ENCODE measurements around the gene FBXO4. TPM values are rescaled to one million over a fixed set of nuclear protein-coding genes. Genes with fewer than 3 reads are reported as not detected.
A peak's percentile ranks its signal among the peaks of the same experiment; 100 is the strongest.

The FBXO4 gene, protein sequence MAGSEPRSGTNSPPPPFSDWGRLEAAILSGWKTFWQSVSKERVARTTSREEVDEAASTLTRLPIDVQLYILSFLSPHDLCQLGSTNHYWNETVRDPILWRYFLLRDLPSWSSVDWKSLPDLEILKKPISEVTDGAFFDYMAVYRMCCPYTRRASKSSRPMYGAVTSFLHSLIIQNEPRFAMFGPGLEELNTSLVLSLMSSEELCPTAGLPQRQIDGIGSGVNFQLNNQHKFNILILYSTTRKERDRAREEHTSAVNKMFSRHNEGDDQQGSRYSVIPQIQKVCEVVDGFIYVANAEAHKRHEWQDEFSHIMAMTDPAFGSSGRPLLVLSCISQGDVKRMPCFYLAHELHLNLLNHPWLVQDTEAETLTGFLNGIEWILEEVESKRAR
- total RNA-seq (2021; ENCODE audit: unreplicated experiment) (9.0 TPM), Bru-seq, nascent RNA (percentile 72 among the genes with signal in this experiment), BruChase-seq, experiment 1, labeled RNA remaining after a 6-hour chase (percentile 68 among the genes with signal in this experiment), BruChase-seq, experiment 2, labeled RNA remaining after a 2-hour chase (percentile 67 among the genes with signal in this experiment)
- 2.5 and 3.9 TPM in 2 replicates for polyA plus RNA-seq (2012)
- long read RNA-seq, transcript FBXO4-201 (7 exons, 1,682 nt) = major isoform, 7 of 16 reads
- long read RNA-seq, partial matches to known transcripts = 5 of 16 reads
- long read RNA-seq, other reads (novel, unspliced or antisense) = 4 of 16 reads

DNA sequence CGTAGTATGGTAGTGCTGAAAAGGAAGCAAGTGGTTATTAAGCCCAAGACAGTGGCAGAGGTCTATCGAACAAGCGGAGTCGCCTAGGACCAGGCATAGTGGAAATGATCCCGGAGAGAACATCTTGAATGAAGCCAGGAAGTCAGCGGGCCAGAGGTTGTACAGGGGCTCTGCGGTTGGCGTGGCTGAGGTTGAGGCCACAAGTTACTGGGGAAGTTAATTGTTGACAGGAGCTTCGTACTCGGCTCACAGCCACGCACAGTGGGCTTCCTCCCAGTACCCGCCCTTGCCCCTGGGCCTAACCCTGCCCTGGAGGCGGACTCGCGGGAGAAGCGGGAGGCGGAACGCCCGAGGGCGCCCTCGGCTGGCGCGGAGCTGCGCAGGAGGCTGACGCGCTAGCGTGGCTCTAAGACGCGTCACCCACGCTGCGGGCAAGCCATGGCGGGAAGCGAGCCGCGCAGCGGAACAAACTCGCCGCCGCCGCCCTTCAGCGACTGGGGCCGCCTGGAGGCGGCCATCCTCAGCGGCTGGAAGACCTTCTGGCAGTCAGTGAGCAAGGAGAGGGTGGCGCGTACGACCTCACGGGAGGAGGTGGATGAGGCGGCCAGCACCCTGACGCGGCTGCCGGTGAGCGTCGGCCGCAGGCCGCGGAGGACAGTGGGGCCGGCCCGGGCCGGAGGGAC lies at the start of gene FBXO4:
FBXO4 (plus strand) TSS at position 410 of the 683 bp plus-strand sequence; CDS start at position 439, 29 bp downstream.
- peak within 1 kb of the TSS; percentile 93 for H3K9ac ChIP-seq (ENCODE audit: low read length)
- no peaks in the 10 kb centered on the region for H3K36me3 ChIP-seq (ENCODE audit: control insufficient read depth in 1 of 2, insufficient read depth in 2 of 2, low read length in 2 of 2)
- no peaks in the 10 kb centered on the region for H4K20me1 ChIP-seq (ENCODE audit: insufficient read depth)
- peak within 1 kb of the TSS; percentile 73 for H3K27ac ChIP-seq (ENCODE audit: low read depth, low read length)
- no TSS peak for BruUV-seq (replicated peaks)
- POLR2A ChIA-PET = interaction anchor here (1.6 kb wide), 1 partner anchor 21 kb away, joined by 7 read pairs; the partner anchor contains the start of gene RIMOC1
- peak within 1 kb of the TSS; percentile 66 for H3K4me3 ChIP-seq (replicated peaks in 1 of 2; ENCODE audit: low read depth in 1 of 2, low read length in 2 of 2)
- no peaks in the 10 kb centered on the region for H3K79me2 ChIP-seq (ENCODE audit: insufficient read depth, low read length)
- intact Hi-C loops (cut with micrococcal nuclease) = loop anchor here (1.0 kb wide), 1 partner anchor 21 kb away; the partner anchor contains the start of gene RIMOC1
- peak within 1 kb of the TSS; percentile 79 for H3K4me2 ChIP-seq (ENCODE audit: low read length)
- RAD21 ChIA-PET (ENCODE audit: low non-redundant PET in 1 of 2, low total read pairs in 2 of 2, uncharacterized antibody in 2 of 2, unreplicated experiment in 2 of 2) = no interaction called here
- peaks cover 3 to 12% of the 10 kb centered on the region in 2 experiments; a peak in 3 of 4 replicates for H3K4me1 ChIP-seq (ENCODE audit: control insufficient read depth in 1 of 2, insufficient read depth in 2 of 2, low read length in 2 of 2)
- CTCF ChIA-PET = interaction anchor here (1.5 kb wide), 1 partner anchor 133 kb away, joined by 5 read pairs; no protein-coding TSS in a partner anchor
- H3K9me3 ChIP-seq (ENCODE audit: control insufficient read depth in 1 of 2, insufficient read depth in 1 of 2, low read depth in 1 of 2, low read length in 2 of 2) = no peaks in the 10 kb centered on the region
- H3K27me3 ChIP-seq (ENCODE audit: insufficient read depth, low read length) = no peaks in the 10 kb centered on the region
- ATAC-seq (peak; percentile 98), DNase-seq (ENCODE audit: low read depth, low spot score) (peak; percentile 61)
- H3K9me2 ChIP-seq (ENCODE audit: insufficient read depth) = no peaks in the 10 kb centered on the region
- peak within 1 kb of the TSS; percentile 78 for H2AFZ ChIP-seq (ENCODE audit: low read depth, low read length, poor library complexity, severe bottlenecking)
- TF ChIP-seq, protein P1, sequence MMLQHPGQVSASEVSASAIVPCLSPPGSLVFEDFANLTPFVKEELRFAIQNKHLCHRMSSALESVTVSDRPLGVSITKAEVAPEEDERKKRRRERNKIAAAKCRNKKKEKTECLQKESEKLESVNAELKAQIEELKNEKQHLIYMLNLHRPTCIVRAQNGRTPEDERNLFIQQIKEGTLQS (IDR thresholded peaks at IDR 0.05) = no peak
- TF ChIP-seq TCF7L2 (IDR thresholded peaks at IDR 0.05; ENCODE audit: borderline replicate concordance, extremely low read depth, insufficient read depth, insufficient read length) = peak; percentile 36
- TF ChIP-seq, protein P2, sequence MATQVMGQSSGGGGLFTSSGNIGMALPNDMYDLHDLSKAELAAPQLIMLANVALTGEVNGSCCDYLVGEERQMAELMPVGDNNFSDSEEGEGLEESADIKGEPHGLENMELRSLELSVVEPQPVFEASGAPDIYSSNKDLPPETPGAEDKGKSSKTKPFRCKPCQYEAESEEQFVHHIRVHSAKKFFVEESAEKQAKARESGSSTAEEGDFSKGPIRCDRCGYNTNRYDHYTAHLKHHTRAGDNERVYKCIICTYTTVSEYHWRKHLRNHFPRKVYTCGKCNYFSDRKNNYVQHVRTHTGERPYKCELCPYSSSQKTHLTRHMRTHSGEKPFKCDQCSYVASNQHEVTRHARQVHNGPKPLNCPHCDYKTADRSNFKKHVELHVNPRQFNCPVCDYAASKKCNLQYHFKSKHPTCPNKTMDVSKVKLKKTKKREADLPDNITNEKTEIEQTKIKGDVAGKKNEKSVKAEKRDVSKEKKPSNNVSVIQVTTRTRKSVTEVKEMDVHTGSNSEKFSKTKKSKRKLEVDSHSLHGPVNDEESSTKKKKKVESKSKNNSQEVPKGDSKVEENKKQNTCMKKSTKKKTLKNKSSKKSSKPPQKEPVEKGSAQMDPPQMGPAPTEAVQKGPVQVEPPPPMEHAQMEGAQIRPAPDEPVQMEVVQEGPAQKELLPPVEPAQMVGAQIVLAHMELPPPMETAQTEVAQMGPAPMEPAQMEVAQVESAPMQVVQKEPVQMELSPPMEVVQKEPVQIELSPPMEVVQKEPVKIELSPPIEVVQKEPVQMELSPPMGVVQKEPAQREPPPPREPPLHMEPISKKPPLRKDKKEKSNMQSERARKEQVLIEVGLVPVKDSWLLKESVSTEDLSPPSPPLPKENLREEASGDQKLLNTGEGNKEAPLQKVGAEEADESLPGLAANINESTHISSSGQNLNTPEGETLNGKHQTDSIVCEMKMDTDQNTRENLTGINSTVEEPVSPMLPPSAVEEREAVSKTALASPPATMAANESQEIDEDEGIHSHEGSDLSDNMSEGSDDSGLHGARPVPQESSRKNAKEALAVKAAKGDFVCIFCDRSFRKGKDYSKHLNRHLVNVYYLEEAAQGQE (IDR thresholded peaks at IDR 0.05; ENCODE audit: low read depth) = no peak
- TF ChIP-seq JUND (IDR thresholded peaks at IDR 0.05) = no peak
- TF ChIP-seq CBX3 (IDR thresholded peaks at IDR 0.05; ENCODE audit: low read depth) = peak; percentile 68; the same call in 1 of the 2 replicates
- TF ChIP-seq, protein P3, sequence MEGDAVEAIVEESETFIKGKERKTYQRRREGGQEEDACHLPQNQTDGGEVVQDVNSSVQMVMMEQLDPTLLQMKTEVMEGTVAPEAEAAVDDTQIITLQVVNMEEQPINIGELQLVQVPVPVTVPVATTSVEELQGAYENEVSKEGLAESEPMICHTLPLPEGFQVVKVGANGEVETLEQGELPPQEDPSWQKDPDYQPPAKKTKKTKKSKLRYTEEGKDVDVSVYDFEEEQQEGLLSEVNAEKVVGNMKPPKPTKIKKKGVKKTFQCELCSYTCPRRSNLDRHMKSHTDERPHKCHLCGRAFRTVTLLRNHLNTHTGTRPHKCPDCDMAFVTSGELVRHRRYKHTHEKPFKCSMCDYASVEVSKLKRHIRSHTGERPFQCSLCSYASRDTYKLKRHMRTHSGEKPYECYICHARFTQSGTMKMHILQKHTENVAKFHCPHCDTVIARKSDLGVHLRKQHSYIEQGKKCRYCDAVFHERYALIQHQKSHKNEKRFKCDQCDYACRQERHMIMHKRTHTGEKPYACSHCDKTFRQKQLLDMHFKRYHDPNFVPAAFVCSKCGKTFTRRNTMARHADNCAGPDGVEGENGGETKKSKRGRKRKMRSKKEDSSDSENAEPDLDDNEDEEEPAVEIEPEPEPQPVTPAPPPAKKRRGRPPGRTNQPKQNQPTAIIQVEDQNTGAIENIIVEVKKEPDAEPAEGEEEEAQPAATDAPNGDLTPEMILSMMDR (IDR thresholded peaks at IDR 0.05 in 2 of 3, conservative IDR thresholded peaks at IDR 0.05 in 1 of 3; ENCODE audit: borderline replicate concordance in 1 of 3, insufficient read depth in 1 of 3, low read depth in 2 of 3, low read length in 2 of 3) = peak; percentile 24 to 50 (median 45); a peak in 5 of 6 replicates
- TF ChIP-seq ZNF274 (IDR thresholded peaks at IDR 0.05; ENCODE audit: low read depth, low read length) = no peak
- no peak for TF ChIP-seq SIN3A (IDR thresholded peaks at IDR 0.05; ENCODE audit: low read depth)
- TF ChIP-seq POLR2A (IDR thresholded peaks at IDR 0.05; ENCODE audit: borderline replicate concordance, extremely low read depth, insufficient read depth, insufficient read length) = peak; percentile 81
- TF ChIP-seq, protein P4, sequence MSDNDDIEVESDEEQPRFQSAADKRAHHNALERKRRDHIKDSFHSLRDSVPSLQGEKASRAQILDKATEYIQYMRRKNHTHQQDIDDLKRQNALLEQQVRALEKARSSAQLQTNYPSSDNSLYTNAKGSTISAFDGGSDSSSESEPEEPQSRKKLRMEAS (IDR thresholded peaks at IDR 0.05) = peak; percentile 70; the same call in 1 of the 2 replicates
- no peak for TF ChIP-seq EZH2phosphoT487 (IDR thresholded peaks at IDR 0.05; ENCODE audit: borderline replicate concordance)
- TF ChIP-seq RAD21 (IDR thresholded peaks at IDR 0.05; ENCODE audit: low read depth) = peak; percentile 30; the same call in 1 of the 2 replicates
- TF ChIP-seq FOSL1 (IDR thresholded peaks at IDR 0.05; ENCODE audit: low read depth) = no peak
- no peak for TF ChIP-seq SP1 (IDR thresholded peaks at IDR 0.05; ENCODE audit: low read depth)
- no peak for TF ChIP-seq EZH2 (IDR thresholded peaks at IDR 0.05)
